Measurements from ENCODE around the gene XPR1. TPM values are rescaled to one million over a fixed set of nuclear protein-coding genes. Genes with fewer than 3 reads are reported as not detected.

The XPR1 gene
- total RNA-seq, 2 experiments from 2014 or later, result 19.9 to 20.5 TPM

- Mint-ChIP-seq H3K4me3 (no peak overlapping the region), H3K36me3 (ENCODE audit: low read depth) (no peaks in the 10 kb centered on the region), H3K27me3 (peaks cover 18% of the 10 kb centered on the region), H3K9me3 (no peaks in the 10 kb centered on the region), H3K4me1 (no peaks in the 10 kb centered on the region), H3K27ac (no peak overlapping the region)
- CTCF ChIA-PET, result interaction anchor here (1.0 kb wide), 1 partner anchor 10 kb away, joined by 3 read pairs; no protein-coding TSS in a partner anchor
- POLR2A ChIA-PET, result no interaction called here
- DNase-seq, result no peak
These were observed 8.9 kb upstream of the XPR1 start for GRCh38 chr1:180622658-180623508.

GRCh38 chr1:180623579-180624347 is 8.1 kb upstream of the XPR1 start:
- Mint-ChIP-seq H3K27ac (no peak overlapping the region), H3K27me3 (peaks cover 18% of the 10 kb centered on the region), H3K4me1 (no peaks in the 10 kb centered on the region), H3K9me3 (no peaks in the 10 kb centered on the region), H3K36me3 (ENCODE audit: low read depth) (no peaks in the 10 kb centered on the region), H3K4me3 (no peak overlapping the region)
- CTCF ChIA-PET, result interaction anchor here (1.0 kb wide), 1 partner anchor 11 kb away, joined by 3 read pairs; no protein-coding TSS in a partner anchor
- DNase-seq, result no peak
- POLR2A ChIA-PET, result no interaction called here

- H3K9me3 Mint-ChIP-seq, result no peaks in the 10 kb centered on the region
- H3K27me3 Mint-ChIP-seq, result peaks cover 18% of the 10 kb centered on the region
- POLR2A ChIA-PET, result no interaction called here
- H3K27ac Mint-ChIP-seq, result no peak overlapping the region
- CTCF ChIA-PET, result no interaction called here
- peaks cover 6% of the 10 kb centered on the region for H3K4me1 Mint-ChIP-seq
- H3K4me3 Mint-ChIP-seq, result no peak overlapping the region
- H3K36me3 Mint-ChIP-seq (ENCODE audit: low read depth), result no peaks in the 10 kb centered on the region
- DNase-seq, result no peak
These were observed 5.1 kb upstream of the XPR1 start for GRCh38 chr1:180626711-180627110.

- DNase-seq, result no peak
- H3K9me3 Mint-ChIP-seq, result no peaks in the 10 kb centered on the region
- POLR2A ChIA-PET, result interaction anchor here (0.6 kb wide), 1 partner anchor 126 kb away, joined by 3 read pairs; no protein-coding TSS in a partner anchor
- no peak overlapping the region for H3K27ac Mint-ChIP-seq
- H3K36me3 Mint-ChIP-seq (ENCODE audit: low read depth), result no peaks in the 10 kb centered on the region
- H3K27me3 Mint-ChIP-seq, result peaks cover 18% of the 10 kb centered on the region
- no peak overlapping the region for H3K4me3 Mint-ChIP-seq
- peaks cover 6% of the 10 kb centered on the region for H3K4me1 Mint-ChIP-seq
- CTCF ChIA-PET, result no interaction called here
These were observed 4.4 kb upstream of the XPR1 start for GRCh38 chr1:180627411-180627810.

GRCh38 chr1:180628646-180629045 is 3.2 kb upstream of the XPR1 start:
- Mint-ChIP-seq H3K27ac (no peak overlapping the region), H3K4me1 (peaks cover 6% of the 10 kb centered on the region), H3K36me3 (ENCODE audit: low read depth) (no peaks in the 10 kb centered on the region), H3K4me3 (no peak overlapping the region), H3K27me3 (peaks cover 18% of the 10 kb centered on the region), H3K9me3 (no peaks in the 10 kb centered on the region)
- DNase-seq, result no peak
- POLR2A ChIA-PET, result interaction anchor here (1.3 kb wide), 1 partner anchor 10 kb away, joined by 3 read pairs; no protein-coding TSS in a partner anchor
- CTCF ChIA-PET, result interaction anchor here (0.7 kb wide), 1 partner anchor 513 kb away, joined by 3 read pairs; no protein-coding TSS in a partner anchor

GRCh38 chr1:180630408-180631193 is 1.2 kb upstream of the XPR1 start:
- no peak overlapping the region for H3K4me3 Mint-ChIP-seq
- peaks cover 6% of the 10 kb centered on the region for H3K4me1 Mint-ChIP-seq
- no peaks in the 10 kb centered on the region for H3K9me3 Mint-ChIP-seq
- ChIA-PET CTCF (interaction anchor here (0.6 to 1.0 kb wide), 2 partner anchors 93 to 115 kb away, joined by 3 to 4 read pairs; no protein-coding TSS in a partner anchor), POLR2A (interaction anchor here (1.3 to 1.7 kb wide), 6 partner anchors 15 to 460 kb away, joined by 3 to 7 read pairs (median 4); no protein-coding TSS in a partner anchor)
- DNase-seq, result no peak
- H3K27me3 Mint-ChIP-seq, result peaks cover 13% of the 10 kb centered on the region
- H3K36me3 Mint-ChIP-seq (ENCODE audit: low read depth), result no peaks in the 10 kb centered on the region
- H3K27ac Mint-ChIP-seq, result no peak overlapping the region

GRCh38 chr1:180631194-180631765 is 542 bp upstream of the XPR1 start:
- DNase-seq, result no peak
- Mint-ChIP-seq H3K4me3 (peak overlapping the region; percentile 16), H3K36me3 (ENCODE audit: low read depth) (no peaks in the 10 kb centered on the region), H3K27me3 (peaks cover 8% of the 10 kb centered on the region), H3K9me3 (no peaks in the 10 kb centered on the region), H3K4me1 (peaks cover 6% of the 10 kb centered on the region), H3K27ac (peak overlapping the region; percentile 81)
- POLR2A ChIA-PET, result interaction anchor here (0.6 to 1.9 kb wide), 9 partner anchors 10 to 459 kb away, joined by 3 to 11 read pairs (median 4); partner anchors contain the start of gene ACBD6
- CTCF ChIA-PET, result interaction anchor here (0.6 to 2.2 kb wide), 4 partner anchors 11 to 231 kb away, joined by 3 to 10 read pairs (median 4); no protein-coding TSS in a partner anchor

- no peaks in the 10 kb centered on the region for H3K27me3 Mint-ChIP-seq
- ChIA-PET POLR2A (interaction anchor here (0.8 to 1.9 kb wide), 8 partner anchors 16 to 509 kb away, joined by 3 to 11 read pairs (median 5); partner anchors contain the start of gene ACBD6), CTCF (interaction anchor here (1.7 to 2.2 kb wide), 2 partner anchors 12 to 230 kb away, joined by 5 to 10 read pairs; no protein-coding TSS in a partner anchor)
- no peak overlapping the region for H3K4me3 Mint-ChIP-seq
- H3K4me1 Mint-ChIP-seq, result peaks cover 6% of the 10 kb centered on the region
- no peaks in the 10 kb centered on the region for H3K36me3 Mint-ChIP-seq (ENCODE audit: low read depth)
- DNase-seq, result peak; percentile 68
- H3K27ac Mint-ChIP-seq, result peak overlapping the region; percentile 81
- no peaks in the 10 kb centered on the region for H3K9me3 Mint-ChIP-seq
These were observed 669 bp downstream of the XPR1 start for GRCh38 chr1:180632326-180633056.

- peaks cover 6% of the 10 kb centered on the region for H3K4me1 Mint-ChIP-seq
- no peak overlapping the region for H3K4me3 Mint-ChIP-seq
- ChIA-PET POLR2A (interaction anchor here (1.7 to 1.9 kb wide), 2 partner anchors 131 to 508 kb away, joined by 8 to 11 read pairs; partner anchors contain the start of gene ACBD6), CTCF (interaction anchor here (1.7 to 2.2 kb wide), 2 partner anchors 13 to 229 kb away, joined by 5 to 10 read pairs; no protein-coding TSS in a partner anchor)
- no peaks in the 10 kb centered on the region for H3K36me3 Mint-ChIP-seq (ENCODE audit: low read depth)
- H3K27ac Mint-ChIP-seq, result no peak overlapping the region
- H3K27me3 Mint-ChIP-seq, result no peaks in the 10 kb centered on the region
- no peaks in the 10 kb centered on the region for H3K9me3 Mint-ChIP-seq
- DNase-seq, result no peak
These were observed 1.5 kb downstream of the XPR1 start for GRCh38 chr1:180633057-180634056.

- Mint-ChIP-seq H3K36me3 (ENCODE audit: low read depth) (no peaks in the 10 kb centered on the region), H3K9me3 (no peaks in the 10 kb centered on the region), H3K27ac (no peak overlapping the region), H3K27me3 (no peaks in the 10 kb centered on the region), H3K4me1 (peaks cover 6% of the 10 kb centered on the region), H3K4me3 (no peak overlapping the region)
- CTCF ChIA-PET, result interaction anchor here (1.3 to 1.8 kb wide), 2 partner anchors 16 to 51 kb away, joined by 3 to 4 read pairs; no protein-coding TSS in a partner anchor
- POLR2A ChIA-PET, result no interaction called here
- no peak for DNase-seq
These were observed 4.3 kb downstream of the XPR1 start for GRCh38 chr1:180636138-180636537.

Data from activated CD4-positive, alpha-beta memory T cell treated with anti-CD3 and anti-CD28 coated beads, Interleukin-2, amount 10 ng/mL, durations not matched to agents 7 days and 5 days (primary cell).